CD1c-positive myeloid dendritic cell (primary cell): ENCODE results near the gene ROM1.
"Not testable (repeated sequence)": the region's sequence is repeated elsewhere in the genome, so short reads cannot be mapped to it uniquely, and the experiment has no call there.

ENCODE experiments used
- DNase-seq: peaks from one replicate; pipeline ENCODE4 v3.0.0-alpha.2; 2016; ENCODE audit errors: extremely low spot score

ROM1 gene

DNA sequence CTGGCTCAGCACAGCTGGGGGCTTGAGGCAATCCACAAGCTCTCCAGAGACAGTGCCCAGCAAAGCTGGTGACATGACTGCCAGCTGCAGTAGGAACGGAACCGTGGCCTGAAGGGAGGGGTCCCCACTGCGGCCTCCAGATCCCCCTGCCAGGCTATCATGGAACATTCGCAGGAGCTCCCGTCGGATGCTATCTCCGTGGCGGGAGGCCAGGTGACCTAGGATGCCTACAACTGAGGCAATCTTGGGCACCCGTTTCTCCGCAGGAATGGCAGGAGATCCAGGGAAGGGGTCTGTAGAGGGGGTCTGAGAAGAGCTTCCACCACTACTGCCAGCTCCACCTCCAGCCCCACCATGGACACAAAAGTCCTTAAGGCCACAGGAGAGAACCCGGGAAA, 35.9 kb downstream of the ROM1 start:
- no peak for DNase-seq

DNA sequence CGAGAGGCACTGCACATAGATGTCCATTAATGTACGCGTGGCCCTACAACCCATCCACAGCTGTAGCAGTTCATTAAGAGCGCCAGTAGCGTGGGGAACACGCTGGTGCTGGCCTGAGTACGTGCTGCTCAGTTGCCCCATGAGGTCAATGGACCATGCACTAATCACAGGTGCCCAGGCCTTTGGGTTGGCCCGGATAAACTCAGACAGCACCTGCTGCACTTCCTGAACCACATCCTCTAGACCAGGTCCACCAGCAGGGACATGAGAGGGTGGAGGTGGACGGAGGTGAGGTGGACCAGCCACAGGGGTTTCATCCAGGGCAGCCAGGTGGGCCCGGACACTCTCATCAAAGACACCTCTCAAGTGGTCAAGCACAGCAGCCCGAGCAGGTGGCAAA, 36.4 kb downstream of the ROM1 start:
- no peak for DNase-seq

DNA sequence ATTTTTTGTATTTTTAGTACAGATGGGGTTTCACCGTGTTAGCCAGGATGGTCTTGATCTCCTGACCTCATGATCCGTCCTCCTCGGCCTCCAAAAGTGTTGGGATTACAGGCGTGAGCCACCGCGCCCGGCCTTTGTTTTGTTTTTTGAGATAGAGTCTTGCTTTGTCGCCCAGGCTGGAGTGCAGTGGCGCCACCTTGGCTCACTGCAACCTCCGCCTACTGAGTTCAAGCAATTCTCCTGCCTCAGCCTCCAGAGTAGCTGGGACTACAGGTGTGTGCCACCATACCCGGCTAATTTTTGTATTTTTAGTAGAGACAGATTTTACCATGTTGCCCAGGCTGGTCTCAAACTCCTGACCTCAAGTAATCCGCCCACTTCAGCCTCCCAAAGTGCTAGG, 37.2 kb downstream of the ROM1 start:
- not testable (repeated sequence) for DNase-seq

DNA sequence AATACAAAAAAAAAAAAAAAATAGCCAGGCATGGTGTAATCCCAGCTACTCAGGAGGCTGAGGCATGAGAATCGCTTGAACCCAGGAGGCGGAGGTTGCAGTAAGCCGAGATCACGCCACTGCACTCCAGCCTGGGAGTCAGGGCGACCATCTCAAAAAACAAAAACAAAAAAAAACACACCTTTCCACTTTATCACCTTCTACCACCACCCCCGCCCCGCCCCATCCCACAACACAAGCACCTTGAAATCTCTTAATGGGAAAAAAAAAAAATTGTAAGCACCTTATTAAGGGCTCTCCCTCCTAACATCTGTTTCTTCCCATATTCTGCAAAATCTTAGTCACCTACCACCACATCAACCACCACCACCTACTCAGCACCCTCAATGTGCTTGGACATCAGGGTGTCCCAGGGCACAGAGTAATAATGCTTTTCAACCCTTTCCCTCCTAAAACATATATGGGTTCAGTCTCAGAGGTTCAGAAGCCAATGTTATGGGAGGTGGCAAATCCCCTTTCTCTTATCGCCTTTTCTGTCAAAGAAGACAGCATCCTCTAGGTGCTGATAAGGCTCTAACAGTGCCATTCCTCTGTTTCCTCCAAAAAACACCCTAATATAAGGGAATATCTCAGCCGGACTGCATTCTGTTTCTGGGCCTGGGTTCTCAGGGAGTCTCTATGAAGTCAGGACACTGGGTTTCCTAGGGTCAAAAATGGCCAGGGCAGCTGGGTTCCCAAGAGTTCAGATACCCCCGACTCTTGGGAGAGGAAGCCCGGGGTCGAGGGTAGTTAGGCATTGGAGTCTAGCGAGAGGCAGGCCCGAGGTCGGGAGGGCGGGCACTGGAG, 39.3 kb downstream of the ROM1 start:
- no peak for DNase-seq

DNA sequence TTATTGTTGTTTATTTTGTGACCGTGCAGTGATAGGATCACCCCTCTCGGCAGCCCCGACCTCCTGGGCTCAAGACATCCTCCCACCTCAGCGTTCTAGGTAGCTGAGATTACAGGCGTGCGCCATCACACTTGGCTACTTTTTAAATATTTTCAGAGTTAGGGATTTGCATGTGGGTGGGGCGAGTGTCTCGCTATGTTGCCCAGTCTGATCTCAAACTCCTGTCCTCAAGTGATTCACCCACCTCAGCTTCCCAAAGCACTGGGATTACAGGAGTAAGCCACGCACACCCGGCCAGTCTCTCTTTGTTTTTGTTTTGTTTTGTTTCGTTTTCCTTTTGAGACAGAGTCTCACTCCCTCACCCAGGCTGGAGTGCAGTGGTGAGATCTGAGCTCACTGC, 41.2 kb downstream of the ROM1 start:
- DNase-seq = no peak

DNA sequence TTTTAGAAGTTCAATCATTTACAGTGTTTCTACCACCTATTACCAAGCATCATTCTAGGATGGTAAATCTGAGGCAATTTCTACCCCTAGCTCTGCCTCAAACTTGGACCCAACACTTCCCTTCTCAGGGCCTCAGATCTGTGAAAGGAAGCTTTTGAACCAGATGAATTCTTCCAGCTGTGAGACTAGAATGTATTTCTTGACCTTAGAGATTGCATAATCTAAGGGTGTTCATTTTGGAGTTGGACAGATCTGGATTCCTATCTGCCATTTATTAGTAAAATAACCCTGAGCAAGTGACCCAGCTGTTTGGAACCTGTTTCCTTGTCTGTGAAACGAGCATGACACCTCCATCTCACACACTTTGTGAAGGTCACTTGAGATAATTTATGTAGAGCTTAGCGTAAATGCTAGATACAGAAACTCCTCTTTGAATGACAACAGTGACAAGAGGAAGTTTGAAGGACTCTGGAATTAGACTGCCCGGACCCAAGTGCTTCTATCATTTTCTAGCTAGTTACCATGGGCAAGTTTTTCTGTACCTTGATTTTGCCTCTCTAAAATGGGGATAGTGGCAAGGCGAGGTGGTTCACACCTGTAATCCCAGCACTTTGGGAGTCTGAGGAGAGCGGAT, 43.9 kb downstream of the ROM1 start:
- DNase-seq = no peak

DNA sequence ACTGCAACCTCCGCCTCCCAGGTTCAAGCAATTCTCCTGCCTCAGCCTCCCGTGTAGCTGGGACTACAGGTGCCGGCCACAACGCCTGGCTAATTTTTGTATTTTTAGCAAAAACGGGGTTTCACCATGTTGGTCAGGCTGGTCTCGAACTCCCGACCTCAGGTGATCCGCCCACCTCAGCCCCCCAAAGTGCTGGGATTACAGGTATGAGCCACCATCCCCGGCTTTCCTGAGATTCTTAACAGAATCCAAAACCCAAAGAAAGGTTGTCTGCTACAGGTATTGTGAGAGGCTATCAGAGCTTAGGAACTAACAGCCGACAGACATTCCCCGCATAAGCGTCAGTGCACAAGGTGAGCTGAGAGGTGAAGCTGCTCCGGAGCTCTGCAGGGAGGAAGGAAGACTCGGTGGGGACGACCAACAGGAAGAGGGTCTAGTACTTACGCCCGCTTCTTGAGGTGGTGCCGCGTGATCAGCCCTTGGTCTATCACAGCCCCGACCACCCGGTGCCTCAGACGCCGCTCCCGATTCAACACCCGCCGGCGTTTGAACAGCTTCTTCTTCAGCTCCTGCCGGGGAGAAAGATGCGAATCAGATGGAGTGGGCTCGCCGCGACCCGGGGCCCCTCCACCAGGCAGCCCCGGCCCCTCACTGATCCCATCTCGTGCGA, 51.5 kb downstream of the ROM1 start:
- DNase-seq = peak; percentile 49
